22Rv1 (cell line): ENCODE measurements around the gene MDK.

Experiments used
- ZFX ChIP-seq: fragments of 450-650 bp; IDR thresholded peaks from 2 replicates; pipeline ENCODE4 v1.6.1; 2017; ENCODE audit warnings: antibody characterized with exemption, borderline replicate concordance
- TF ChIP-seq, protein P1 (sequence below): fragments of 450-650 bp; IDR thresholded peaks from 2 replicates; pipeline ENCODE4 v1.5.1; 2017; ENCODE audit warnings: mild to moderate bottlenecking

DNA sequence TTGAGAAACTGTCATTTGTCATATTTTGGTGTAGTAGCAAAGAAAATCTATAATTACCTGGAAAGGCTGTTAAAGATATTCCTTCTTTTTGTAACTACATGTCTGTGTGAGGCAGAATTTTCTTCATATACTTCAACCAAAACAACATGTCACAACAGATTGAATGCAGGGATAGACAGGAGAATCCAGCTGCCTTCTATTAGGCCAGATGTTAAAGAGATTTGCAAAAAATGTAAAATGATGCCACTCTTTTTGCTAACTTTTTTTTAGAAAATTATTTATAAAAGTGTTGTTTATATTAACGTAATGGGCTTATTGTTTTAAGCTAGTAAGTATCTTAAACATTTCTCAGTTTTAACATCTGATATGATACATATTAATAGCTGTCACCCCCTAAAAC is 21.5 kb upstream of the MDK start:
- TF ChIP-seq, protein P1, sequence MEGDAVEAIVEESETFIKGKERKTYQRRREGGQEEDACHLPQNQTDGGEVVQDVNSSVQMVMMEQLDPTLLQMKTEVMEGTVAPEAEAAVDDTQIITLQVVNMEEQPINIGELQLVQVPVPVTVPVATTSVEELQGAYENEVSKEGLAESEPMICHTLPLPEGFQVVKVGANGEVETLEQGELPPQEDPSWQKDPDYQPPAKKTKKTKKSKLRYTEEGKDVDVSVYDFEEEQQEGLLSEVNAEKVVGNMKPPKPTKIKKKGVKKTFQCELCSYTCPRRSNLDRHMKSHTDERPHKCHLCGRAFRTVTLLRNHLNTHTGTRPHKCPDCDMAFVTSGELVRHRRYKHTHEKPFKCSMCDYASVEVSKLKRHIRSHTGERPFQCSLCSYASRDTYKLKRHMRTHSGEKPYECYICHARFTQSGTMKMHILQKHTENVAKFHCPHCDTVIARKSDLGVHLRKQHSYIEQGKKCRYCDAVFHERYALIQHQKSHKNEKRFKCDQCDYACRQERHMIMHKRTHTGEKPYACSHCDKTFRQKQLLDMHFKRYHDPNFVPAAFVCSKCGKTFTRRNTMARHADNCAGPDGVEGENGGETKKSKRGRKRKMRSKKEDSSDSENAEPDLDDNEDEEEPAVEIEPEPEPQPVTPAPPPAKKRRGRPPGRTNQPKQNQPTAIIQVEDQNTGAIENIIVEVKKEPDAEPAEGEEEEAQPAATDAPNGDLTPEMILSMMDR: no peak
- TF ChIP-seq ZFX: no peak
